OCI-LY1 (cell line): ENCODE measurements around the gene POLK.

Source experiments
- H2AFZ ChIP-seq: fragments of 200-600 bp; sonication (generic), shearing (Covaris generic); 2 replicates; pipeline ENCODE4 v1.6.0; 2014; ENCODE audit warnings: antibody characterized with exemption, mild to moderate bottlenecking, low read length
- H3F3A ChIP-seq: fragments of 200-600 bp; sonication (generic), shearing (Covaris generic); 2 replicates; pipeline ENCODE4 v1.6.0; 2014; ENCODE audit warnings: mild to moderate bottlenecking, antibody characterized with exemption, low read length, moderate library complexity; ENCODE audit not compliant: insufficient read depth
- H3K27ac ChIP-seq: fragments of 200-600 bp; sonication (generic); 2 replicates; pipeline ENCODE4 v1.5.1; 2014; ENCODE audit warnings: low read length, mixed run types, mild to moderate bottlenecking, low read depth; ENCODE audit not compliant: poor library complexity, severe bottlenecking
- H3K27me3 ChIP-seq: fragments of 200-600 bp; sonication (generic); 2 replicates; pipeline ENCODE4 v1.6.0; 2014; ENCODE audit warnings: antibody characterized with exemption, mild to moderate bottlenecking, low read length, moderate library complexity; ENCODE audit not compliant: insufficient read depth
- H3K36me3 ChIP-seq: fragments of 200-600 bp; sonication (generic); 2 replicates; pipeline ENCODE4 v1.6.1; 2014; ENCODE audit warnings: mild to moderate bottlenecking, antibody characterized with exemption, low read length, moderate library complexity, mixed read lengths; ENCODE audit not compliant: insufficient read depth
- H3K4me1 ChIP-seq: fragments of 200-600 bp; sonication (generic); 2 replicates; pipeline ENCODE4 v1.5.1; 2014; ENCODE audit warnings: mild to moderate bottlenecking, low read length, moderate library complexity; ENCODE audit not compliant: insufficient read depth, severe bottlenecking
- H3K4me2 ChIP-seq: fragments of 200-600 bp; sonication (generic), shearing (Covaris generic); 2 replicates; pipeline ENCODE4 v1.6.1; 2014; ENCODE audit warnings: low read length
- H3K4me3 ChIP-seq: fragments of 200-600 bp; sonication (generic); 2 replicates; pipeline ENCODE4 v1.5.1; 2014; ENCODE audit warnings: low read length, low read depth, mild to moderate bottlenecking, mixed read lengths; ENCODE audit not compliant: poor library complexity, severe bottlenecking
- H3K79me2 ChIP-seq: fragments of 200-600 bp; shearing (Covaris generic); 2 replicates; pipeline ENCODE4 v1.6.1; 2016; ENCODE audit warnings: mixed run types, low read length, mixed read lengths; ENCODE audit not compliant: insufficient read depth
- H3K9ac ChIP-seq: fragments of 200-600 bp; sonication (generic), shearing (Covaris generic); 2 replicates; pipeline ENCODE4 v1.6.1; 2014; ENCODE audit warnings: mild to moderate bottlenecking, low read length, mixed read lengths
- H3K9me2 ChIP-seq: fragments of 200-600 bp; sonication (generic), shearing (Covaris generic); 2 replicates; pipeline ENCODE4 v1.6.1; 2014; ENCODE audit warnings: low read depth, mild to moderate bottlenecking, low read length, mixed read lengths
- H3K9me3 ChIP-seq: fragments of 200-600 bp; shearing (Covaris generic); 2 replicates; pipeline ENCODE4 v1.6.1; 2014; ENCODE audit warnings: low read length, mixed read lengths
- H4K20me1 ChIP-seq: fragments of 200-600 bp; sonication (generic), shearing (Covaris generic); 2 replicates; pipeline ENCODE4 v1.6.0; 2016; ENCODE audit warnings: mild to moderate bottlenecking, low read length; ENCODE audit not compliant: insufficient read depth
- EZH2 ChIP-seq: fragments of 200-600 bp; sonication (generic), shearing (Covaris generic); IDR thresholded peaks from 2 replicates; pipeline ENCODE4 v1.8.0; 2017; ENCODE audit warnings: borderline replicate concordance, mixed run types, mild to moderate bottlenecking, antibody characterized with exemption, low read length, moderate library complexity, mixed read lengths
- TF ChIP-seq, protein P1 (sequence below): fragments of 200-600 bp; sonication (generic), shearing (Covaris generic); IDR thresholded peaks from 2 replicates; pipeline ENCODE4 v1.5.1; 2017; ENCODE audit warnings: mild to moderate bottlenecking, antibody characterized with exemption, low read length, moderate library complexity, mixed read lengths

Gene POLK

DNA sequence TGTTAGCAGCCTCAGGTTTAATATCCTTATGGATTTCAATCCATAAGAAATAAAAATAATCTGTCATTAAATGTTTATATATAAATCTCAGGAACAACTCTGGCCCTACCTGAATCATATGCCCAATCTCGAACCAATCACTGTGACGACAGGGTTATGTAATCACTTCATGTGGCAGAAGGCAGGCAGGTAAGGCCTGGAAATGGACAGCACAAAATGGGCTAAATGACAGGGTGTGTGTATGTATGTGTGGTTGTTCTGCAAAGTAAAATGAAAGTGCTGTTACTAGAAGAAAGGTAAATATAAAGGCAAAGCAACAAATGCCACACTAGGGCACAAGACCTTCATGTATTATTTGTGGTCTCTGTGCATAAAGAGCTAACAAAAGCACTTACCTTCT is 119.2 kb downstream of the POLK start:
- Histone ChIP-seq H3K9me3 (no peaks in the 10 kb centered on the region), H3K36me3 (no peaks in the 10 kb centered on the region), H3K4me2 (no peak overlapping the region), H3K79me2 (no peaks in the 10 kb centered on the region), H3K4me3 (no peak overlapping the region), H3K9ac (no peak overlapping the region), H3F3A (no peaks in the 10 kb centered on the region), H4K20me1 (no peaks in the 10 kb centered on the region), H2AFZ (no peak overlapping the region), H3K27ac (no peak overlapping the region), H3K4me1 (no peaks in the 10 kb centered on the region), H3K27me3 (no peaks in the 10 kb centered on the region), H3K9me2 (no peaks in the 10 kb centered on the region)
- TF ChIP-seq EZH2: no peak
- TF ChIP-seq, protein P1, sequence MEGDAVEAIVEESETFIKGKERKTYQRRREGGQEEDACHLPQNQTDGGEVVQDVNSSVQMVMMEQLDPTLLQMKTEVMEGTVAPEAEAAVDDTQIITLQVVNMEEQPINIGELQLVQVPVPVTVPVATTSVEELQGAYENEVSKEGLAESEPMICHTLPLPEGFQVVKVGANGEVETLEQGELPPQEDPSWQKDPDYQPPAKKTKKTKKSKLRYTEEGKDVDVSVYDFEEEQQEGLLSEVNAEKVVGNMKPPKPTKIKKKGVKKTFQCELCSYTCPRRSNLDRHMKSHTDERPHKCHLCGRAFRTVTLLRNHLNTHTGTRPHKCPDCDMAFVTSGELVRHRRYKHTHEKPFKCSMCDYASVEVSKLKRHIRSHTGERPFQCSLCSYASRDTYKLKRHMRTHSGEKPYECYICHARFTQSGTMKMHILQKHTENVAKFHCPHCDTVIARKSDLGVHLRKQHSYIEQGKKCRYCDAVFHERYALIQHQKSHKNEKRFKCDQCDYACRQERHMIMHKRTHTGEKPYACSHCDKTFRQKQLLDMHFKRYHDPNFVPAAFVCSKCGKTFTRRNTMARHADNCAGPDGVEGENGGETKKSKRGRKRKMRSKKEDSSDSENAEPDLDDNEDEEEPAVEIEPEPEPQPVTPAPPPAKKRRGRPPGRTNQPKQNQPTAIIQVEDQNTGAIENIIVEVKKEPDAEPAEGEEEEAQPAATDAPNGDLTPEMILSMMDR: no peak

DNA sequence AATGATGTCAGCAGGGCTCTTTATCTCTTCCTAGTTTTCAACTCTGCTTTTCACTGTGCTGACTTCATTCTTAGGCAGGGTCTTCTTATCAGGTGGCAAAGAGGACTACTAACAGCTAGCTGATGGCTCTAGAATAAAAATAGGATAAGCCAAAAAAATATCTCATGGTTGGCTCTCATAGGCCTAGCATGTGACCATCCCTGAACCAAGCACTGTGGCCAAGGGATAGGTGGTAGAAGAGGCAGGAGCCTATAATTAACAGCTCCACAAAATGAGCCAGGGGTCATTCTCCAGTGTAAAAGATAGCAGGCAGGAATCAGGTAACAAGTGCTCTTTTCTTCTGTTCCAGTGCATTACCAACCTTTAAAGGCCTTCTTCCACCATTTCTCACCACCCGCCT is 120.6 kb downstream of the POLK start:
- no peak for TF ChIP-seq EZH2
- TF ChIP-seq, protein P1: no peak
- H3K79me2 ChIP-seq: no peaks in the 10 kb centered on the region
- no peak overlapping the region for H2AFZ ChIP-seq
- H3K9me3 ChIP-seq: no peaks in the 10 kb centered on the region
- no peak overlapping the region for H3K9ac ChIP-seq
- H3K27me3 ChIP-seq: no peaks in the 10 kb centered on the region
- no peak overlapping the region for H3K4me3 ChIP-seq
- H4K20me1 ChIP-seq: no peaks in the 10 kb centered on the region
- H3K36me3 ChIP-seq: no peaks in the 10 kb centered on the region
- H3K4me2 ChIP-seq: no peak overlapping the region
- H3K9me2 ChIP-seq: no peaks in the 10 kb centered on the region
- H3F3A ChIP-seq: no peaks in the 10 kb centered on the region
- no peak overlapping the region for H3K27ac ChIP-seq
- no peaks in the 10 kb centered on the region for H3K4me1 ChIP-seq

DNA sequence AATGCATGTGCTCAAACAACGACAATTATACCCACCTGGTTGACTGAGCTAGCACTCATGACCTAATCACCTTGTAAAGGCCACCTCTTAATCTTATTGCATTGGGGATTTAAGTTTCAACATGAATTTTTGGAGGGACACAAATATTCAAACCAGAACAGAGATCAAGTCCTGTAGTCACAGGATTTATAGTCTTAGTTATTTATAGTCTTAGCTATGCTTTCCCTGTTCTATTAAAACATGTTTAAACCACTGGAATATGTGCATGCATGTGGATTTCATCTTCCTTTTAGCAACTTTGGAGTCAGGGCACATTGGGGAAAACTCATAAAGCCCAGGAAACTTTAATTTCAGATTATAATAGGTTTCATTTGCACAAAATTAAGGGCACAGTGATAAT is 126.3 kb downstream of the POLK start:
- no peak overlapping the region for H3K4me2 ChIP-seq
- H3K9ac ChIP-seq: no peak overlapping the region
- no peak overlapping the region for H2AFZ ChIP-seq
- H3K9me3 ChIP-seq: no peaks in the 10 kb centered on the region
- no peaks in the 10 kb centered on the region for H3K9me2 ChIP-seq
- H3K79me2 ChIP-seq: no peaks in the 10 kb centered on the region
- no peaks in the 10 kb centered on the region for H3K36me3 ChIP-seq
- 0 out of 2 replicates have a peak, but pooled peaks cover 3% of the 10 kb centered on the region for H3K27me3 ChIP-seq
- no peak overlapping the region for H3K4me3 ChIP-seq
- no peaks in the 10 kb centered on the region for H3F3A ChIP-seq
- H3K27ac ChIP-seq: no peak overlapping the region
- TF ChIP-seq, protein P1: no peak
- no peak for TF ChIP-seq EZH2
- H4K20me1 ChIP-seq: no peaks in the 10 kb centered on the region
- no peaks in the 10 kb centered on the region for H3K4me1 ChIP-seq
